ENCODE data around the gene SPTBN1. TPM values are rescaled to one million over a fixed set of nuclear protein-coding genes. Genes with fewer than 3 reads are reported as not detected.

SPTBN1 gene
- total and polyA plus RNA-seq, 3 experiments from 2014 or later, result 38.4 to 49.2 (median 38.5) TPM

DNA sequence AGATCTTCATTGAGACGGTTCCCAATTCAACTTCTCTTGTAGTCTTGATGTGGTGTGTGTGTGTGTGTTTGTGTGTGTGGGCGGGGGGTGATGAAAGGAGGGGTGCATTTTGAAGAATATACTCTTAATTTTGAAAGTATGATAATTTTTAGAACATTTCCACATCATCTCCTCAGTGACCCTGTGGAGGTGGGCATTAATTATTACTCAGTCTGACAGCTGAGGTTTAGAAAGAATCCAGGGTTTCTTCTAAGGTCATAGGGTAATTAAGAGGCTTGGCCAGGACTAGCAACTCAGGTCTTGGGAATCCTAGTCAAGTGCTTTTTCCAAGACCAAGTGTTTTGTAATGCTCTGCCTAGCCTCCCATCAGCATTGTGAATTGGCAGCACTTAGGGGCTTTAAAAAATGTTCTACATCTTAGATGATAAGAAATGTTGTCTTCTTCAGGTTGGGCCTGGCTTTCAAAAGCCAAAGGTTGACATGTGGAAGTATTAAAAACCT, 100.5 kb downstream of the SPTBN1 start:
- Histone ChIP-seq H3K9me3 (ENCODE audit: low read length) (no peaks in the 10 kb centered on the region), H3K4me3 (ENCODE audit: low read length) (no peak overlapping the region), H3K36me3 (ENCODE audit: insufficient read depth, low read length) (no peaks in the 10 kb centered on the region), H3K4me1 (ENCODE audit: insufficient read depth, low read length) (peaks cover 22% of the 10 kb centered on the region), H3K27me3 (ENCODE audit: insufficient read depth, low read length, poor library complexity, severe bottlenecking) (no peaks in the 10 kb centered on the region), H3K27ac (ENCODE audit: low read depth, low read length) (no peak overlapping the region)
- no peaks in the 10 kb centered on the region for H3K9me3 Mint-ChIP-seq
- H3K27ac Mint-ChIP-seq, result peak overlapping the region; percentile 85 to 97 (median 94)
- H3K4me3 Mint-ChIP-seq, result peak overlapping the region; percentile 90 to 100 (median 98)
- CTCF ChIA-PET, result interaction anchor here (0.7 to 3.8 kb wide), 5 partner anchors 19 to 64 kb away, joined by 3 to 34 read pairs (median 9); no protein-coding TSS in a partner anchor
- no peaks in the 10 kb centered on the region for H3K27me3 Mint-ChIP-seq
- H3K36me3 Mint-ChIP-seq, result peaks cover 0 to 25% (median 3%) of the 10 kb centered on the region in 3 donors
- POLR2A ChIA-PET, result no interaction called here
- H3K4me1 Mint-ChIP-seq, result peaks cover 23 to 29% (median 26%) of the 10 kb centered on the region in 3 donors
- no peak for DNase-seq

DNA sequence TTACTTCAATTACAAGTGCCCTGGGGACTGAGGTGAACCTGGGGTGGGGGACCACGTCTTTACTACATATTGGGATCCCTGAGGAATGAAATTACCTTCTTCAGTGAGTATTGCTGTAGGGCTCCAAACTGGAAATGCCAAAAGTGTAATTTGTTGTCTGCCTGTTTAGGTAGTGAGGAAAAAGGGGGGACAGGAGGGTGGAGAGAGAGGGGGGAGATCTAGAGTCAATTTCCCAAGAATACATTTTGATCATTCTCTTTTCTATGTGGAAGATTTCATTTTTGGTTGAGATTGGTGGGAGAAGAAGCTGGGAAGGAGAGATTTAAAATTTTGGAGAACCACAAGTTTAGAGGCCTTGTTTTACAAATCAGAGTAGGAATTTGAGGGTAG, 101.1 kb downstream of the SPTBN1 start:
- Mint-ChIP-seq H3K27me3 (no peaks in the 10 kb centered on the region), H3K27ac (peak overlapping the region; percentile 85 to 97 (median 94)), H3K9me3 (no peaks in the 10 kb centered on the region), H3K4me3 (peak overlapping the region; percentile 90 to 100 (median 98)), H3K4me1 (peaks cover 29 to 35% (median 32%) of the 10 kb centered on the region in 3 donors), H3K36me3 (peaks cover 0 to 25% (median 3%) of the 10 kb centered on the region in 3 donors)
- no peaks in the 10 kb centered on the region for H3K27me3 ChIP-seq (ENCODE audit: insufficient read depth, low read length, poor library complexity, severe bottlenecking)
- H3K4me1 ChIP-seq (ENCODE audit: insufficient read depth, low read length), result peaks cover 27% of the 10 kb centered on the region
- ChIA-PET CTCF (interaction anchor here (0.7 to 4.3 kb wide), 8 partner anchors 14 to 63 kb away, joined by 3 to 54 read pairs (median 18); no protein-coding TSS in a partner anchor), POLR2A (interaction anchor here (0.8 kb wide), 1 partner anchor 35 kb away, joined by 3 read pairs; no protein-coding TSS in a partner anchor)
- DNase-seq, result no peak
- no peaks in the 10 kb centered on the region for H3K36me3 ChIP-seq (ENCODE audit: insufficient read depth, low read length)
- peak overlapping the region; percentile 74 for H3K27ac ChIP-seq (ENCODE audit: low read depth, low read length)
- H3K4me3 ChIP-seq (ENCODE audit: low read length), result peak overlapping the region; percentile 98
- H3K9me3 ChIP-seq (ENCODE audit: low read length), result no peaks in the 10 kb centered on the region

DNA sequence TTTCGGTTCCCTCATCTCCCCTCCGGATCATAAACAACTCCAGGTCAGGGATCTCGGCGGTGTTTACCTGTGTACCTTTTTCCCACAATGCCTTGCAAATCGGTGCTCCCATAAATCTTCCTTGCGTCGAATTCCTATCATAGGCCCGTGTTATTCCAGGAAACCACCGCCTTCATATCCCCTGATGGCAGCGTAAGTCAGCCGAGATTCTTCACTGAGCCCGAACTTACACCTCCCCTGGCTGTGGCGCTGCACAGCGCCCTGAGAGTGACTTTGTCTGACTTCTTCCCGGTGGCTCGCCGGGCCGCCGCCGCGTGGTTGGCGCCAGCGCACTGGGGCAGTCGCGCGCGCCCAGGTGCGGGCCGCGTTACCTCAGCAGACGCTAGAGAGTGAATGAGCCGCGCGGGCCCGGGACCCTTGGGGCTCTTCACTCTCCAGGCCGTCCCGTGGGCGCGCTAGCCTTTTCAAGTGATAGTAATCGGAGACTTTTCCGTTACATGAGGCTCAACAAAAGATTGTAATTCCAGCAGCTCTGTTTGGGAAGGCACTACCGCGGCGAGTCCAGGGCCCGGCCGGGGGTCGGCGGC, 101.6 kb downstream of the SPTBN1 start:
- Mint-ChIP-seq H3K9me3 (no peaks in the 10 kb centered on the region), H3K4me3 (peak overlapping the region; percentile 90 to 100 (median 98)), H3K27ac (peak overlapping the region; percentile 85 to 97 (median 94)), H3K36me3 (peaks cover 0 to 25% (median 3%) of the 10 kb centered on the region in 3 donors), H3K4me1 (peaks cover 33 to 40% (median 37%) of the 10 kb centered on the region in 3 donors), H3K27me3 (no peaks in the 10 kb centered on the region)
- ChIA-PET POLR2A (interaction anchor here (0.8 to 5.8 kb wide), 8 partner anchors 14 to 492 kb away, joined by 3 to 105 read pairs (median 6); partner anchors contain the start of genes EML6 and RTN4), CTCF (interaction anchor here (0.7 to 4.3 kb wide), 21 partner anchors 14 to 532 kb away, joined by 3 to 54 read pairs (median 5); no protein-coding TSS in a partner anchor)
- Histone ChIP-seq H3K4me1 (ENCODE audit: insufficient read depth, low read length) (peaks cover 32% of the 10 kb centered on the region), H3K27ac (ENCODE audit: low read depth, low read length) (peak overlapping the region; percentile 74), H3K4me3 (ENCODE audit: low read length) (peak overlapping the region; percentile 98), H3K9me3 (ENCODE audit: low read length) (no peaks in the 10 kb centered on the region), H3K36me3 (ENCODE audit: insufficient read depth, low read length) (no peaks in the 10 kb centered on the region), H3K27me3 (ENCODE audit: insufficient read depth, low read length, poor library complexity, severe bottlenecking) (no peaks in the 10 kb centered on the region)
- DNase-seq, result peak; percentile 58 to 84 (median 73)

DNA sequence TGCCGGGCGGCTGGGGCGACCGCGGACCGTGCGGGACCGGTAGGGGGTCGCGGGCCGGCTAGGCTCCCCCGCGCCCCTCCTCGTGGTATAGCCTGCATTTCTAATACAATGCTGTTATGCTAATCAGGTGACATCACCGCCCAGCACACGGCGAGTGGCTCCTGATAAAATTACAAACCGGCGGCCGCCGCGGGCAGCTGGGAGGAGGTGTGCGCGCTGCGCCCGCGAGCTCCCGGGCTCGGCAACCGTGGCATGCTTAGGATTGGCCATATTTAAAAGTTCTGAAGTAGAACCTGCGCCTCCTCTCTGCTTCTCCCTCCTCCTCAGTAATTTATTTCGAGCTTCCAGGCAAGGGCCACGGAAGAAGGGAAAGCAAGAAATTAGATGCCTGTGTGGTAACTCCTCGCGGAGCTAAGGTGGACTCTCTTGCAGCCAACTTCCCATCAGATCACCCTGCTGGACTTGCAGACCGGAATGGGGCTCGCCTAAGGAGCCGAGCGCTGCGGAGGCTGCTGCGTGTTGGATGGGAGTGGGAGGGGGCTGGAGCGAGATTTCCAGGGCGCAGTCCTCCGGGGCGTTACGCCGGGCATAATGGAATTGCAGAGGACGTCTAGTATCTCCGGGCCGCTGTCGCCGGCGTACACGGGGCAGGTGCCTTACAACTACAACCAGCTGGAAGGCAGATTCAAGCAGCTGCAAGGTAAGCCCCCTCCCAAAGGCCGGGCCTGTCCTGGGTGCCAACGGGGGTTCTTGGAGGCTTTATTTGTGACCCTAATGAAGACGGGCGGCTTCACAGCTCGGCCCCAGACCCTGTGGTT, 102.3 kb downstream of the SPTBN1 start:
- H3K36me3 Mint-ChIP-seq, result peaks cover 0 to 26% (median 3%) of the 10 kb centered on the region in 3 donors
- DNase-seq, result peak; percentile 57 to 83 (median 66)
- H3K27ac Mint-ChIP-seq, result peak overlapping the region; percentile 85 to 99 (median 96)
- peaks cover 39 to 47% (median 44%) of the 10 kb centered on the region in 3 donors for H3K4me1 Mint-ChIP-seq
- Histone ChIP-seq H3K9me3 (ENCODE audit: low read length) (no peaks in the 10 kb centered on the region), H3K27ac (ENCODE audit: low read depth, low read length) (peak overlapping the region; percentile 74), H3K27me3 (ENCODE audit: insufficient read depth, low read length, poor library complexity, severe bottlenecking) (no peaks in the 10 kb centered on the region), H3K4me1 (ENCODE audit: insufficient read depth, low read length) (peaks cover 36% of the 10 kb centered on the region), H3K36me3 (ENCODE audit: insufficient read depth, low read length) (no peaks in the 10 kb centered on the region), H3K4me3 (ENCODE audit: low read length) (peak overlapping the region; percentile 98)
- H3K4me3 Mint-ChIP-seq, result peak overlapping the region; percentile 90 to 100 (median 98)
- no peaks in the 10 kb centered on the region for H3K27me3 Mint-ChIP-seq
- no peaks in the 10 kb centered on the region for H3K9me3 Mint-ChIP-seq
- ChIA-PET CTCF (interaction anchor here (0.7 to 4.3 kb wide), 22 partner anchors 13 to 533 kb away, joined by 3 to 54 read pairs (median 6); no protein-coding TSS in a partner anchor), POLR2A (interaction anchor here (0.6 to 5.8 kb wide), 9 partner anchors 14 to 491 kb away, joined by 3 to 105 read pairs (median 4); partner anchors contain the start of genes EML6 and RTN4)

DNA sequence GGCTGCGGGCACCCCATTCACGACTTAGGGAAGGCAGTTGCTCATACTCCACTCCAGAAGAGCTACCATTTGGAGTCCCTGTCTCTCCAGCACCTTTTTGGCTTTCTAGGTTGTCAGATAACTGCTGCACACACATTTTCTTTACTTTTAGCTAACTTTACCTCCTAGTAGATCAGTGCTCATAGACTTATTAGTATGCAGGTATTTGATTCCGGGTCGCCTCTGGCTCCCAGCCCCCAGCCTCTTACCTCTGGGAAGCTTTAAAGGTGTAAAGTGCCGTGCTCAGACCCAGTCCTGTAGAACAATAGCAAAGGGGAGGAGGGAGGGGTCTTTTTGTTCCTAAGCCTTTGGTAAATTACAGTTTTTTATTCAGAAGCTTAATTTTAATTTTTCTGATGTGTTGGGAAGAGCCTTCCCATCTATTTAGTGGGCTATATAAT, 102.9 kb downstream of the SPTBN1 start:
- Mint-ChIP-seq H3K27ac (peak overlapping the region; percentile 85 to 99 (median 96)), H3K4me3 (peak overlapping the region; percentile 90 to 100 (median 98)), H3K36me3 (peaks cover 0 to 30% (median 3%) of the 10 kb centered on the region in 3 donors), H3K27me3 (no peaks in the 10 kb centered on the region), H3K9me3 (no peaks in the 10 kb centered on the region), H3K4me1 (peaks cover 43 to 51% (median 49%) of the 10 kb centered on the region in 3 donors)
- Histone ChIP-seq H3K4me1 (ENCODE audit: insufficient read depth, low read length) (peaks cover 37% of the 10 kb centered on the region), H3K36me3 (ENCODE audit: insufficient read depth, low read length) (no peaks in the 10 kb centered on the region), H3K9me3 (ENCODE audit: low read length) (no peaks in the 10 kb centered on the region), H3K27ac (ENCODE audit: low read depth, low read length) (peak overlapping the region; percentile 74), H3K4me3 (ENCODE audit: low read length) (peak overlapping the region; percentile 98), H3K27me3 (ENCODE audit: insufficient read depth, low read length, poor library complexity, severe bottlenecking) (no peaks in the 10 kb centered on the region)
- CTCF ChIA-PET, result interaction anchor here (1.2 to 4.3 kb wide), 18 partner anchors 12 to 280 kb away, joined by 3 to 54 read pairs (median 8); no protein-coding TSS in a partner anchor
- no peak for DNase-seq
- POLR2A ChIA-PET, result interaction anchor here (0.7 to 5.8 kb wide), 10 partner anchors 13 to 491 kb away, joined by 3 to 105 read pairs (median 4); partner anchors contain the start of genes EML6 and RTN4

DNA sequence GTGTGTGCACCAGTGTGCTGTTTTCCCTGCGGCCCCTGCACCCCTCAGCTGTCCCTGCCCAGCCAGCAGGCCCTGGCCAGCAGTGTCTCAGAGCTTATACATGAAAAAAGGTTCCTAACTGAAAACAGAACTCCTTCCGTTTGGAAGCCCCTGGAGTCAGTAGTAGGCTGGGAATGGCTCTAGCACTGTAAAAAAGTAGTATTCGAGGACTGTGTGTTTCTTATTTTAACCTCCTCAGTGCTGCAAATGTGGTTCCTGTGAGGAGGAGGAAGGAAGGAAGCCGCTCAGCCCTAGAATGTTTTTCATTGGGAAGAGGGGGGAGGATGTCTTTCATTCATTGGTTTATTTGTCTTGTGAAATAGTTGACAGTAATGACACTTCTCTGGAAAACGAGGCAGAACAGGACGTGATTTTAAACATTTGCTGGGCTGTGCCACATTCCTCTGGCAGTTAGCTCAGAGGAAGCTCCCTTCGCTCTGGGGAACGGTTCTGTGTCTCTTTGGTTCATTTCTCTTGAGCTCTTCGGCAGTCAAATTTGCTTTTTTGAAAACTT, 103.5 kb downstream of the SPTBN1 start:
- POLR2A ChIA-PET, result interaction anchor here (0.6 to 5.8 kb wide), 9 partner anchors 12 to 66 kb away, joined by 3 to 105 read pairs (median 4); no protein-coding TSS in a partner anchor
- Histone ChIP-seq H3K4me1 (ENCODE audit: insufficient read depth, low read length) (peaks cover 44% of the 10 kb centered on the region), H3K27ac (ENCODE audit: low read depth, low read length) (peak overlapping the region; percentile 74), H3K4me3 (ENCODE audit: low read length) (peak overlapping the region; percentile 98), H3K9me3 (ENCODE audit: low read length) (no peaks in the 10 kb centered on the region), H3K36me3 (ENCODE audit: insufficient read depth, low read length) (no peaks in the 10 kb centered on the region), H3K27me3 (ENCODE audit: insufficient read depth, low read length, poor library complexity, severe bottlenecking) (no peaks in the 10 kb centered on the region)
- Mint-ChIP-seq H3K36me3 (peaks cover 0 to 35% (median 3%) of the 10 kb centered on the region in 3 donors), H3K9me3 (no peaks in the 10 kb centered on the region), H3K4me1 (peaks cover 50 to 58% (median 56%) of the 10 kb centered on the region in 3 donors), H3K27ac (peak overlapping the region; percentile 85 to 99 (median 96)), H3K4me3 (peak overlapping the region; percentile 90 to 100 (median 98)), H3K27me3 (no peaks in the 10 kb centered on the region)
- CTCF ChIA-PET, result interaction anchor here (1.3 to 4.3 kb wide), 12 partner anchors 12 to 145 kb away, joined by 3 to 54 read pairs (median 10); no protein-coding TSS in a partner anchor
- no peak for DNase-seq
